Smooth muscle cell of the brain vasculature (primary cell): Measurements from ENCODE around the gene CDH23.
"Not testable (repeated sequence)": the region's sequence is repeated elsewhere in the genome, so short reads cannot be mapped to it uniquely, and the experiment has no call there.

ENCODE experiments used
- DNase-seq: peaks from one replicate; pipeline ENCODE4 v3.0.0-alpha.2; 2012; ENCODE audit warnings: low read depth, low spot score

CDH23 gene

DNA sequence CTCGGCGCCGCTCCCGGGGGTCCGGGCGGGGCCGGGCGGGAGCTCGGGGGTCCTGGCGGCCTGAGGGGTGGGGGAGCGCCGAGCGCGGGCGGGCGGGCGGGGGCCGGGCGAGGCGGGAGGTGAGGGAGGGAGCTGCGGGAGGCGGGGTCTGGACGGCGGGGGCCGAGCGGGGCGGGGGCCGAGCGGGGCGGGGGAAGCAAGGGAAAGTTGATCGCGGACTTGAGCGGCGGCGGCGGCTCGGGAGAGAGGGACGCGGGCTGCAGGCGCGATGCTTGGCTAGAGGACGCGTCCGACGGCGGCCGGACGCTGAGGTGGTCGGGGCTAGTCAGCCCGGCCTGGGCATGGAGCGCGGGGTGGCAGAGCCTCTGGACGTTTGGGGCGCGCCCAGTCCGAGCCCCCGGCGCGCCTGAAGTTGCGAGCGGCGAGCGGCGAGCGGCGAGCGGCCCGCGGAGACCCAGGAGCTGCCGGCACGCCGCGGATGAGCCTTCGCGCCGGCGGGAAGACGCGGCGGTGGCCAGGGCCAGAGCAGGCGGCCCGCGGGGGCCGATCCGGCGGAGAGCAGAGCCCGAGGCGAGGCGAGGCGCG, at the start of gene CDH23:
TSS of gene CDH23 (plus strand) at position 210 of the 585 bp plus-strand sequence. CDS start 42,912 bp downstream, outside the sequence.
- DNase-seq: no peak

DNA sequence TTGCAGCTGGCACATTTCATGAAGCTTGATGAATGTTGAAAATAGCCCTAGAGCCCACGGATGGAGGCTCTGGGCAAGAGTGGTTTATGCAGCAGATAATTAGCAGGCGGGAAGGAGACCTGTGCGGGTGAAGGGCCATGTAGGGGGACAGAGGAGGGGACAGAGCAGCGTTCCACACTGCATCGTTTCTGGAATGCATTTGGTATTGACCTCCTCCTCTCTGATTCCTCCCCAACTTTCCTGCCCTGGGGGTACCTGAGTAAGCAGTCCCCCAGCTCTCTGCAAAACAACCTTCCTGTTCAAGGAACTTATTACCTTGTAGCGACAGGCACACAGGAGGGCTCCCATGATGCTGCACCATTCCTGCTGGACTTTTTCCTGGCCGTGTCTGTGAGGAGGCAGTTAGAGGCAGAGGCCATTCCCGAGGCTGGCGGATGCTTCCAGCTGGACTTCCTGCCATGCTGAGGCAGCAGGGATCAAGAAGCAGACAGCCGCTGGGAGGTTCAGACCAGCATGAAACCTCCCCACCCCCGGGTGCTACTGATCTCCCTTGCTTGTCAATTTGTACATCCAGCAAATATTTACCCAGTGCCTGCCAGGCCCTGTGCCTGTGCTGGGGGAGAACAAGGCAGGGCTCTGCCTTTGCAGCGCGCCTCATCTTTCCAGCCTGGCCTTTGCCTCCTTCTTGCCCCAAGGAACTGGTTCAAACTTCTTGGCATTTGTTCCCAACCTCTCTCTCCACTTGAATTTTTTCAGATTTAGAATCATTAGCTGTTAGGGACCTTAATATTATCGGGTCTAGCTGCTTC, 48.9 kb upstream of the CDH23 start:
- no peak for DNase-seq

DNA sequence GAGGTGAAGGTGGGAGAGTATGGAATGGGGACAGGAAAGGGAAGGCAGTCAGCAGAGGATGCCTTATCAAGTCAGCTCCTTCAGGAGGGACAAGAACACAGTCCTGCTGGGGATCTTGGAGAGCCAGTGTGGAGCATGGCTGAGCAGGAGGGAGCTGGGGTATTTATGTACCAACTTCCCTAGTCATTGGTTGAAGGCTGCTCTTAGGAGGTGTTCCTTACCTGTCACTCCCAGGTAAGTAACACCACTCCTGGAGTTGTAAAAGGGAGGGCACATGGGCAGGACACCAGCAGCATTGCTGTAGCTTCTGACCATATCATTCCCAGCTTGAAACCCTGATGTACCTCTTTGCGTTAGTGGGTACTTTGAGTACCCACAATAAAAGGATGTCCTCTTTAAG, 47.9 kb upstream of the CDH23 start:
- DNase-seq: no peak

DNA sequence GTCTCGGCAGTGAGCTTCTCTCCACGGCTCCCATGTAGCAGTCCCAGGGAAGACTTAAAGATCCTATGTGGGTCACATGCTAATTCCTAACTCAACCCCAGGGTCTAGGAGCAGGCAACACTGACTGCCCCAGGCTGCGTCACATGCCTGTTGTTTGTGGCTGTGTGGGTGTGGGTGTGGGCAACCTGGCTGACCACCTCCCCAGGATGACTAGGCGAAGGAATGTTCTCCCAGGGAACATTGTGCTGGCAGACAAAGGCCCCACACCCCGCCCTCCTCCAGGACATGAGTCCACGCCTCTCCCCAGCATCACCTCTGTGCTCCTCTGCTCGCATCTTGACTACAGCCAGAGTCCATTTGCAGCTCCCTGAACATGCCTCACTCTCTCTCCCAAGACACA, 47.3 kb upstream of the CDH23 start:
- no peak for DNase-seq

DNA sequence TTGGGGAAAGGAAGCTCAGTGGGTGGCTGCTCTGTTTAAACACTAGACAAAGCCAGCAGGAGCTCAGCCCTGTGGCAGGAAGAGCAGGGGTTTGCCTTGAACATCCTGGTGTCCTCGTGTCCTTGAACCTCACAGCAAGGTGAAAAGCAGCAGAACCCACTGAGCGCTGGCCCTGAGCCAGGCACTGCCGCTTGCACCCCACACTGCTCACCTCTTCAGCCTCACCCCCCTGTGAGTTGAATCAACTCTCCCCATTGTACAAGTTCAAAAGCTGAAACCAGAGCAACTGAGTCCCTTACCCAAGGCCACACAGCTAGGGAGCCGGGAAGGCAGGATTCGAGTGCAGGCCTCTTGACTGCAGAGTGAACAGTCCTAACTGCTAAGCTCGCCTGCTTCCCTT, 45.6 kb upstream of the CDH23 start:
- no peak for DNase-seq

DNA sequence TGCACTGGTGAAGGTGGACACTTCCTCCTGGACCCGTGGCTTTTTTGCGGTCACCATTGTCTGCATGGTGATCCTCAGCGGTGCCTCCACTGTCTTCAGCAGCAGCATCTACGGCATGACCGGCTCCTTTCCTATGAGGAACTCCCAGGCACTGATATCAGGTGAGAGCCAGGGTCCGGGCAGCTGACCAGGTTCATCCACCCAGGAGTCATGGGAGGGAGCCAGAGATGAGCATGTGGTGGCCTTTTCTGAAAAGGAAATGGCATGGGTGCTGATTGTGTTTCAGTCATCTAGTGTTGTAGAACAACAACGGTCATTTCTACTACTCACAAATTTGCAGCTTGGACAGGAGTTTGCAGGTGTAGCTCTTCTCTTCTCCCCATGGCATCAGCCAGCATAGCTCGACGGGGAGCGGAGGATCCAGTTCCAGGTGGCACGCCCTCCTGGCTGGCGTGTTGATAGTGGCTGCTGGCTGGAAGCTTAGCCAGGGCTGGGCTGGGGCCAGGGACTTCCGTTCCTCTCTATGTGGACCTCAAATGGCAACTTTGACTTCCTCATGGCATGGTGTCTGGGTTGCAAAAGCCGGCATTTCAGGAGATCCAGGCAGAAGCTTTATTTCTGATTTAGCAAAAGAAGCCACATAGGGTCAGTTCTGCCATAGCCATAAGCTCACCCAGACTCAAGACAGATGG, 44.9 kb upstream of the CDH23 start:
- no peak for DNase-seq

DNA sequence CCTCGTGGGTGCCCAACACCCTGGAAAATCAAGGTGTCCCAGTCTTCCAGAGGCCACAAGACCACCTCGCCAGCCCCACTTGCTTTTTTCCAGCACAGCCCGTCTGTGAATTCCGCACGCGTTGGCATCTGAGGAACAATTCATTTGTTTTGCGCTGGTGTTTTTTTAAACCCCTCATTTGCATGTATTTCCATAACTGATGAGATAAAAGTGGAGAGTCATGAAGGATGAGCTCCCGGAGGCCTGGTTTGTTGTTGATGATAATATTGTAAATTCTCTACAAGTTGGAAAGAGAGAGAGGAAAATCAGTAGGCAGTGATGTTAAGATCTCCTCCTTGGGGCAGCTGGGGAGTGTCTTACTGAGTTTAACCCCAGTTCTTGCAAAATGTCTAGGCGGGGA, 43.1 kb upstream of the CDH23 start:
- DNase-seq: no peak

DNA sequence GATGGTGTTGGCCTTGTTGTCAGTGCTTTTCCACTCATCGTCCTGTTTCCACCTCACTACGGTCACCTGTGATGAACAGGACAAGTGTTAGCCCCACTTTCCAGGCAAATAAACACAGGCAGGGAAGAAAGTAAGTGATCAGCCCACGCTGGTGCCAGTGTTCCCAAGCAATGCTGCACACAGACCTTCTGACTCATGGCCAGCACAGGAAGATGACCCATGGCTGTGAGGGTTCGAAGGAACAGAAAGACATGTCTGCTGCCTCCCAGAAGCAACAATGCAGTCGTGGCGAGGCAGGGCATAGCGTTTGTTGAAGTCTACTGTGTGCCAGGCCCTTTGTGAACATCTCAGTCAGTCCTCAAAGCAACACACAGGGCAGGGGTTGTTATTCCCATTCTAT, 41.9 kb upstream of the CDH23 start:
- no peak for DNase-seq

DNA sequence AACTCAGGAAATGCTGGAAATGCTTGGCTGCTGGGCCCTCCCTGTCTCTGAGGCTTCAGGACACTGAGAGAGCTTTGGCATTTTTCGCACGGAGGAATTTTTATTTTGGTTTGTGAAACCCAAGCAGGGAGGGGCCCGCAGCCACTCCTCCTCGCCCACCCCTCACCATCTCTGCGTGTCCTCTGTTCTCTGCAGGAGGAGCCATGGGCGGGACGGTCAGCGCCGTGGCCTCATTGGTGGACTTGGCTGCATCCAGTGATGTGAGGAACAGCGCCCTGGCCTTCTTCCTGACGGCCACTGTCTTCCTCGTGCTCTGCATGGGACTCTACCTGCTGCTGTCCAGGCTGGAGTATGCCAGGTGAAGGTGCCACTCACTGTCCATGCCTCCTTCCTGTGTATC, 40.8 kb upstream of the CDH23 start:
- no peak for DNase-seq

DNA sequence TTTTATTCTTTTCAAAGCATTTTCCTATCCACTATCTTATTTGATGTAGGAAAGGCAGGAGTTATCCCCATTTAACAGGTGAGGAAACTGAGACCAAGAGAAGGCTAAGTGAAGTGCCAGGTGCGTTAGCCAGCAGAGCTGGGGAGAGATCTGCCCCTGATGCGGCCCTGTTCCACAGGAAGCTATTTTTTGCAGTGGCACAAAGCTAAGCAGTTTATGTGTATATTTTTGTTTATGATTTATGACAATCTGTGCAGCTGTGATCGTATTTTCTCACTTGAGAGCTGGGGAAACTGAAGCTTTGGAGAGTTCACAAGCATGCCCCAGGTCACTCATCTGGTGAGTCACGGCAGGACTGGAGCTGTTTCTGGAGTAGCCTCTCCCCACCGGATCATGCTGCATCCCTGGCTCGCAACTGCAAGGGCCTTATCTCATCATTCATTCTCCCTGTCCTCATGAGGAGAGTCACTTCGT, 38.9 kb upstream of the CDH23 start:
- DNase-seq: no peak

DNA sequence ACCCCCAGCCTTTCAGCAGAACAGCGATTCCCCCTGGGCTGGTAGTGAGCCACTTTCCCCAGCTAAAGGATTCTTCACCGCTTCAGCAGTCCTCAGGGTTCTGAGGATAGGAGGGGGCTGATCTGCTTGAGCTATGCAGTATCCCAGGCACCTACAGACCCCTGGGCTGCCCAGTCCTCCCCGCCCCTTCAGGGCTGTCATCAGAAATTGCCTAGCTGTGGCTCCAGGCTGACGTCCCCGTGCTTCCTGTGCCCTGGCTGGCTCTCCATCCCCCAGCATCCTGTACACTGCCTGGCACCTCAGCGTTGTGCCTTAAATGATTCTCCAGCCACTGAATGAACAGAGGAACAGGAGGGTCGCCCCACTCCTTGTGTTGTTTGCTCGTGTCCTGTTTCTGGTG, 38.4 kb upstream of the CDH23 start:
- DNase-seq: no peak

DNA sequence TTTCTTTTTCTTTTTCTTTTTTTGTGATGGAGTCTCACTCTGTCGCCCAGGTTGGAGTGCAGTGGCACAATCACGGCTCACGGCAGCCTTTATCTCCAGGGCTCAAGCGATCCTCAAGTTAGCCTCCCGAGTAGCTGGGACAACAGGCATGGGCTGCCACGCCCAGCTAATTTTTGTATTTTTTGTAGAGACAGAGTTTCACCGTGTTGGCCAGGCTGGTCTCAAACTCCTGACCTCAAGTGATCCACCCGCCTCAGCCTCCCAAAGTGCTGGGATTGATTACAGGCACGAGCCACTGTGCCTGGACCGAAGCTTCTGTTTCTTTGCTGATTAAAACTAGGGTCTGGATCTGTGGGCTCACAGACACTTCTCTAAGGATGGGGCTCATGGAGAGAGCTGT, 37.8 kb upstream of the CDH23 start:
- not testable (repeated sequence) for DNase-seq

DNA sequence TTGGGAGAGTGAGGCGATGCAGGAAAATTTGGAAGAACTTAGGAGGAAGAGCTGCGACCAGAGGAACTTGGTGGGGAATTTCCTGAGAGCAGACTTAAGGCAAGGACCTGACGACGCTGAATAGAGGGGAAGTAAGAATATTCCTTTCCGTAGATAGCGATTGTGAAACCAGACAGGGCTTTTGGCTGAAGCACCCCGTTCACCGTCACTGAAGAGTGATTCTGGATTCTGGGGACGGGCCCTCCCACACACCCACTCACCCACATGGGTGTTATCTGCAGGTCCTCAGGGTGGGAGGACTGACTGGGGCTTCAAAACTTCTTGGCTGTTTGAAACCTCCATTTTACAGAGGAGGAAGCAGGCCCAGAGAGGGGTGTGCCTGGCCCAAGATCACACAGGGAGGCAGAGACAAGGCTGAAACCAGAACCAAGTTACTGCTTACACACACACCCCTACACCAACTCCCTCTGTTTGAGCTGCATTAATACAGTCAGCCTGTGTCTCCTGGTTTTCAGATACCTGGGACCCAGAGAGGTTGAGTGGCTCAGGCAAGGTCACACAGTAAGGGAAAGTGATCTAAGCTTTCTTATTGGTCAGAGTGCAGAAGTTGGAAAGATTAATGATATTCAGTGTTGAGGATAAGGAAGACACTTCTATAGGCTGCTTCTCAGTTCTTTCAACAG, 37.2 kb upstream of the CDH23 start:
- no peak for DNase-seq

DNA sequence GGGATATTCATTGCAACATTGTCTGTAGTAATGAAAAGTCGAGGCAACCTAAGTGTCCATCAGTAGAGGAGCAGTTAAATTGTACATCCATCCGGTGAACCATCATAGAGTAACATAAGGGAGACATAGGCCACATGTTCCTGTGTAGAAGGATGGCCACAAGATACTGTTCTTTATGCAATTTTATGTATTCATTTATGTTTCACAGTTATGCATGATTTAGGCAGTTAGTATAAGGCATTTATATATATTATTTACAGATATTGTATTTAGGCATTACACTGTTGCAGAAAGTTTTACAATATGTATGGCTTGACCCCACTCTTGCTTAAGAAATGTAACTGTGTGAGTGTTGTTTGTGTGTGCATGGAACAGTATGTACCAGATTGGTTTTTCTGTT, 36.0 kb upstream of the CDH23 start:
- DNase-seq: no peak

DNA sequence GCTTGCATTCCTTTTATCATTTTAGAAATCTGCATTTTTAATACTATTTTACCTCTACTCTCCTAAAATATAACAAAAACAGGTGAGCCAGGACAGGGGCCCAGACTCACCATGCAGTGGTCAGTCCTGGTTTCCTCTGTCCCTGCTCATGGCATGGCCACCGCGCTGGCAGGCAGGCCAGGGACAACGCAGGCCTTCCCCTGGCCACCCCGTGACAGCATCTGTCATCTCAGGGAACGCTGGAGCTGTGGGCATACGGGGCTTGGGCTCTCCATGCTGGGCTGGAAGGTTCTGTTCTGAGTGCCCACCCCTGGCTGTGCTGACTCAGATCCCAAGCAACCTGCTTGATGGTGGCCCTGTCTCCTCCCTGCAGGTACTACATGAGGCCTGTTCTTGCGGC, 35.1 kb upstream of the CDH23 start:
- DNase-seq: no peak

DNA sequence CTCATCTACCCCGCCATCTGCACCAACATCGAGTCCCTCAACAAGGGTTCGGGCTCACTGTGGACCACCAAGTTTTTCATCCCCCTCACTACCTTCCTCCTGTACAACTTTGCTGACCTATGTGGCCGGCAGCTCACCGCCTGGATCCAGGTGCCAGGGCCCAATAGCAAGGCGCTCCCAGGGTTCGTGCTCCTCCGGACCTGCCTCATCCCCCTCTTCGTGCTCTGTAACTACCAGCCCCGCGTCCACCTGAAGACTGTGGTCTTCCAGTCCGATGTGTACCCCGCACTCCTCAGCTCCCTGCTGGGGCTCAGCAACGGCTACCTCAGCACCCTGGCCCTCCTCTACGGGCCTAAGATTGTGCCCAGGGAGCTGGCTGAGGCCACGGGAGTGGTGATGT, 34.6 kb upstream of the CDH23 start:
- DNase-seq: no peak

DNA sequence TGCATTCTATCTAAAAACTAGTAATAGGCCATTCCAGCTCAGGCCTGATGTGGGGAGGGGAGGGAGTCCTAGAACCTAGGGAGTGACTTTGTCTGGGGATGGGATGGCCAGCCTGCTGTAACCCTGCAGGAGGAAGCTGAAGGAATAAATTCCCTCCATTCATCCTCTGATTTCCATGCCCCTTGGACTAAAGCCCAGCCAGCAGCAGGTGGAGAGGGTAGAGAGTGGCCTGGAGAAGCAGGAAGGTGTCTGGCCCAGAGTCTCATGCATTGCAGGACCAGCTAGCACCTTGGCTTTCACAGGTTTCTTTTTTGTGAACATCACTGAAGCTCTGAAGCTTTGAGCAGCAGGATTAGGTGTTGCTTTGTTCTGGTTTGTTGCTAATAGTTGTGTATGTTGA, 32.8 kb upstream of the CDH23 start:
- no peak for DNase-seq

DNA sequence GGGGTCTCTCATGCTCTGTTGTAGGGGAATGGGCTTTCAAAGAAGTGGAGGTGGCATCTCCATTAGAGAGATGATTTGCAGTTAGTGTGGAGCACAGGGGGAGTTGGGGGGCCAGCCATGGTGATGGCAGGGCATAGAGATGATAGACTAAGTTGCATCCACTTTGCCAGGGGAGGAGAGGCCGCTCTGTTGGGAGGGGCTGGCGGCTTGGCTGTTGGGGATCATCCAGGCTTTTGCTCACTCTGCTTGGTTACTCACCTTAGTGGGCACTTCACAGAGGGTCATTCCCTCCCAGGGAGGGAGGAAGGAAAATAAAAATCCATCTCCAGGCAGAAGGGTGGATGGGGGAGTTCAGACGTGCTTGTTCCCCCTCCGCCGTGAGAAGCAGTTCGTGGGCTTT, 31.4 kb upstream of the CDH23 start:
- no peak for DNase-seq

DNA sequence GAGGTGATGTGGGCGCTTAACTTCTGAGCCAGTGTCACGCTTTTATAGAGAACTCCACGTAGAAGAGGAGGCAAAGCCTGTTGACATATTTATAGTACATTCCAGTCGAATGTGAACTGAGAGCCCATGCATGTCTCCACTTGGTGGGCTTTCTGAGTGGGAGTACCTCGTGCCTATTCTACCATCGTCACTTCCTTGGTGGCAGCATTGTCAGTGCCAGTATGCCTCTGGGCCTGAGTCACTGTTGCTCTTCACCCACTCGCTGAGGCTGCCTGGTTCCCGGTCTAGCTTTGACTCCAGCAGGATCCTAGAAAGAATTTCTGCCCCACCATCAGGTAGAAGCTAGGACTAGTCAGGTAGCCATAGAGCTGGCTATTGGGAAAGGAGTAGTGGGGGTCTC, 30.0 kb upstream of the CDH23 start:
- no peak for DNase-seq

DNA sequence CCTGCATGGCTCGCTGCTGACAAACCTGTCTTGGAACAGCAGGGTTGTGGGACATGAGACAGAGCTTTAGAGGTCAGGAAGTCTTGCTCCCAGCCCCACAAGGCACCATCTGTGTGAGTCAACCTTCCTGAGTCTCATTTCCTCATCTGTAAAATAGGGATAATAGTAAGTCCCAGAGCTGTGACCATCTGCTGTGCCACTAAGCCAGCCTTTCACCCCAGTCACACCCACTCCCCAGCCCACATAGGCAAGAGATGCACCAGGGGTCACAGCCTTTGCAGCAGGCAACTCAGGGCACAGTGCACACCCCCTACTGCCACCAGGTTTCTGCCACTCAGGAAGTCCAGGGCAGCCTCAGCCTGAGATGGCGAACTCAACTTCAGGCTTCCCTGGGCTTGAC, 29.4 kb upstream of the CDH23 start:
- DNase-seq: no peak

DNA sequence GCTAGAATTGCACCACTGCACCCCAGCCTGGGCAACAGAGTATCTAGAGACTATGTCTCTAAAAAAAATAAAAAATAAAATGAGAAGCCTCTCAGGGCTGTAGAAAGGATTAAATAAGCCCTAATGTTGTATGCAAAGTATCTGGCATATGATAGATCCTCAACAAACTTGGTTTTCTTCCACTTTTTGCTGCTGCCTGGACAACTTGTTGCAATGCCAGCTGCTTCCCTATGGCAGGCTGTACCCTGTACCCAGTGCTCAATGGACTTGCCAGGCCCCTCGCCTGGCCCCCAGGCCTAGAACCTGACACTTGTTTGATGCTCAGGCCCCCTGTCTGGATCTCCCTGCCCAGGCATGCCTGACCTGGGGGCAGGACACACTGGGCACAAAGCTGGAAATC, 28.5 kb upstream of the CDH23 start:
- no peak for DNase-seq

DNA sequence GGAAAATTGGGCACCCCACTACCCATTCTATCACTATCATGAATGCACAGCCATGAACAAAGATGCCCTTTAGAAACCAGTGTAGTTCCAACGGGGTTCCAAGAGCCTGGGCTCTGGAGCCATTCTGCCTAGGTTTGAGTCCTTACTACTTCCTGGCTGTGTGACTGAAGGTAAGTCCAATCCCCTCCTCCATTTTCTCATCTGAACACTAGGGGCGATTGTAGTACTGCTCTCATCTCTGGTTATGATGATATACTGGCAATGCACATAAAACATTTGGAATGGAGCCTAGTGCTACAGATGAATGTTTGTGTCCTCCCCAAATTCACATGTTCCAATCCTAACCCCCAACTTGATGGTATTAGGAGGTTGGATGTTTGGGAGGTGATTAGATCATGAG, 28.1 kb upstream of the CDH23 start:
- DNase-seq: no peak
